GM18505 (cell line): Measurements from ENCODE around the gene RPP40.
"Not testable (repeated sequence)": the region's sequence is repeated elsewhere in the genome, so short reads cannot be mapped to it uniquely, and the experiment has no call there.

Experiments used
- ATAC-seq: cut with Tn5 transposase; IDR thresholded peaks from one replicate; pipeline ENCODE4 v1.9.1; 2021; ENCODE audit not compliant: unreplicated experiment
- POLR2A ChIP-seq: IDR thresholded peaks from 4 replicates; pipeline ENCODE4 v1.6.1; 2011; ENCODE audit warnings: borderline replicate concordance; ENCODE audit not compliant: insufficient read depth, insufficient read length; ENCODE audit errors: extremely low read depth

The RPP40 gene

GRCh38 chr6:5031150-5031549 lies 27.3 kb upstream of the RPP40 start:
- no peak for ATAC-seq
- TF ChIP-seq POLR2A: no peak

- no peak for TF ChIP-seq POLR2A
- ATAC-seq: peak; percentile 64
Observed at GRCh38 chr6:5030596-5031136, 26.8 kb upstream of the RPP40 start.

GRCh38 chr6:5029609-5030008 lies 25.8 kb upstream of the RPP40 start:
- TF ChIP-seq POLR2A: no peak
- no peak for ATAC-seq

- no peak for ATAC-seq
- TF ChIP-seq POLR2A: no peak
Observed at GRCh38 chr6:5028921-5029320, 25.1 kb upstream of the RPP40 start.

GRCh38 chr6:5028301-5028700 lies 24.5 kb upstream of the RPP40 start:
- ATAC-seq: no peak
- no peak for TF ChIP-seq POLR2A

- no peak for TF ChIP-seq POLR2A
- no peak for ATAC-seq
Observed at GRCh38 chr6:5025911-5026819, 22.3 kb upstream of the RPP40 start.

- no peak for ATAC-seq
- no peak for TF ChIP-seq POLR2A
Observed at GRCh38 chr6:5023923-5024322, 20.1 kb upstream of the RPP40 start.

GRCh38 chr6:5020142-5020541 lies 16.3 kb upstream of the RPP40 start:
- no peak for ATAC-seq
- no peak for TF ChIP-seq POLR2A

GRCh38 chr6:5014072-5014561 lies 10.3 kb upstream of the RPP40 start:
- ATAC-seq: no peak
- no peak for TF ChIP-seq POLR2A

GRCh38 chr6:5012519-5012918 lies 8.7 kb upstream of the RPP40 start:
- no peak for TF ChIP-seq POLR2A
- ATAC-seq: no peak

- ATAC-seq: no peak
- TF ChIP-seq POLR2A: no peak
Observed at GRCh38 chr6:5011346-5011745, 7.5 kb upstream of the RPP40 start.

GRCh38 chr6:5007531-5007930 lies 3.7 kb upstream of the RPP40 start:
- TF ChIP-seq POLR2A: no peak
- no peak for ATAC-seq

- ATAC-seq: no peak
Observed at GRCh38 chr6:5006222-5006621, 2.4 kb upstream of the RPP40 start.

GRCh38 chr6:5005038-5005433 lies 1.2 kb upstream of the RPP40 start:
- ATAC-seq: not testable (repeated sequence)

More at GRCh38 chr6:5006222-5006621, 2.4 kb upstream of the RPP40 start:
- TF ChIP-seq POLR2A: no peak

- ATAC-seq: no peak
- TF ChIP-seq POLR2A: no peak
Observed at GRCh38 chr6:5004373-5005037, 668 bp upstream of the RPP40 start.

GRCh38 chr6:4999586-4999985 lies 4.3 kb downstream of the RPP40 start:
- ATAC-seq: no peak
- TF ChIP-seq POLR2A: no peak
